BJ (cell line): Measurements from ENCODE around the gene PEDS1. TPM values are rescaled to one million over a fixed set of nuclear protein-coding genes. Genes with fewer than 3 reads are reported as not detected.

Source experiments
- CTCF ChIA-PET: fragments of 350-600 bp; formaldehyde crosslinking; extraction: SDS; loops from one replicate; lab custom pipeline; 2021; ENCODE audit warnings: antibody characterized with exemption, inconsistent platforms; lab: Yijun Ruan, JAX
- POLR2A ChIA-PET: fragments of 300-600 bp; sonication (Branson Sonifier 250); formaldehyde crosslinking; extraction: SDS; loops from one replicate; lab custom pipeline; 2021; ENCODE audit warnings: antibody characterized with exemption; lab: Charles Lee
- DNase-seq: peaks from one replicate; pipeline ENCODE4 v3.0.0-alpha.2; 2011; ENCODE audit warnings: low read depth
- H3K27me3 ChIP-seq: 2 replicates; pipeline ENCODE4 v1.6.0; 2011; ENCODE audit warnings: low read length; ENCODE audit not compliant: control insufficient read depth, insufficient read depth
- H3K36me3 ChIP-seq: 2 replicates; pipeline ENCODE4 v1.5.1; 2011; ENCODE audit warnings: low read length; ENCODE audit not compliant: control insufficient read depth, insufficient read depth
- H3K4me3 ChIP-seq: 2 replicates; pipeline ENCODE4 v1.5.1; 2011; ENCODE audit warnings: low read depth, mild to moderate bottlenecking, control low read depth, low read length
- polyA plus RNA-seq: library from polyadenylated mRNA; depleted of rRNA; stranded (reverse); fragments of >200 nt; gene quantifications from 2 replicates; pipeline ENCODE4 v1.2.3, GENCODE V29; 2011
- TF ChIP-seq, protein P1 (sequence below): IDR thresholded peaks from 2 replicates; pipeline ENCODE4 v1.5.1; 2011; ENCODE audit warnings: low read depth, mild to moderate bottlenecking, control low read depth, inconsistent platforms, low read length, moderate library complexity; ENCODE audit not compliant: insufficient read depth

Gene PEDS1
- polyA plus RNA-seq, 1 experiment: 52.3 TPM

DNA sequence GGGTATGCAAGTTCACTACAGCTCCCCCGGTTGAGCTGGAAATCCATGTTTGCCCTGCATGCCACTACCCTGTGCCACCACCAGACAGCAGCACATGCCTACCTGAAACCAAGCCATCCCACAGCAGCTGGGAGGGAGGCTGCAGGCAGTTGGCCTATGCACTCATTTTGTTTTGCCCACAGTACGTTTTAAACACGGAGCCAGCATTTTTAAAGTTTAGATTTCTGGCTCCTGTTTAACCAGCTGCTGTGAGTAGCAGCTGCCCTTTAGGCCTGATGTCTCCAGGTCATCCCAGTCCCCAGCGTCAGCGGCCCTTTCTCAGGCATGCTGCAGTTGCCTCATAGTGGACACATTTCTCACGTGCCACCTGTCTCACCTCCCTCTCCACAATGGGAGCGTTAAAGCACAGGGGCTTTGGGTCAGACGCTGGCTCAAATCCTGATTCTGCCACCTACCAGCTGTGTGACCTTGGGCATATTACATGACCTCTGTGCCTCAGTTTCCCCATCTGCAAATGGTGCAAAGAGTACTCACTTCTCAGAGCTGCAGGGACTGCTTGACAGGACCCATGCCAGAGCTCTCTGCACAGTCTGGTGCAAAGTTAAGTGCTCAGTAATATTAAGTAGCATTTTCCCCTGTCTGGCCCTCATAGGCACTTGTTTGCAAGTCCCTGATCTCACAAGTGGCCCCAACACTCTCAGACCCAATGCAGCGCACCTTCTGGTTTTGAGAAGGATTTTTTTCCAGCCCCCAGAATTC is 32.4 kb downstream of the PEDS1 start:
- CTCF ChIA-PET: interaction anchor here (0.5 to 9.1 kb wide), 20 partner anchors 9 to 472 kb away, joined by 3 to 169 read pairs (median 4); no protein-coding TSS in a partner anchor
- DNase-seq: no peak
- Histone ChIP-seq H3K27me3 (no peaks in the 10 kb centered on the region), H3K4me3 (no peak overlapping the region), H3K36me3 (peaks cover 10% of the 10 kb centered on the region)
- POLR2A ChIA-PET: no interaction called here
- TF ChIP-seq, protein P1, sequence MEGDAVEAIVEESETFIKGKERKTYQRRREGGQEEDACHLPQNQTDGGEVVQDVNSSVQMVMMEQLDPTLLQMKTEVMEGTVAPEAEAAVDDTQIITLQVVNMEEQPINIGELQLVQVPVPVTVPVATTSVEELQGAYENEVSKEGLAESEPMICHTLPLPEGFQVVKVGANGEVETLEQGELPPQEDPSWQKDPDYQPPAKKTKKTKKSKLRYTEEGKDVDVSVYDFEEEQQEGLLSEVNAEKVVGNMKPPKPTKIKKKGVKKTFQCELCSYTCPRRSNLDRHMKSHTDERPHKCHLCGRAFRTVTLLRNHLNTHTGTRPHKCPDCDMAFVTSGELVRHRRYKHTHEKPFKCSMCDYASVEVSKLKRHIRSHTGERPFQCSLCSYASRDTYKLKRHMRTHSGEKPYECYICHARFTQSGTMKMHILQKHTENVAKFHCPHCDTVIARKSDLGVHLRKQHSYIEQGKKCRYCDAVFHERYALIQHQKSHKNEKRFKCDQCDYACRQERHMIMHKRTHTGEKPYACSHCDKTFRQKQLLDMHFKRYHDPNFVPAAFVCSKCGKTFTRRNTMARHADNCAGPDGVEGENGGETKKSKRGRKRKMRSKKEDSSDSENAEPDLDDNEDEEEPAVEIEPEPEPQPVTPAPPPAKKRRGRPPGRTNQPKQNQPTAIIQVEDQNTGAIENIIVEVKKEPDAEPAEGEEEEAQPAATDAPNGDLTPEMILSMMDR: peak; percentile 73

DNA sequence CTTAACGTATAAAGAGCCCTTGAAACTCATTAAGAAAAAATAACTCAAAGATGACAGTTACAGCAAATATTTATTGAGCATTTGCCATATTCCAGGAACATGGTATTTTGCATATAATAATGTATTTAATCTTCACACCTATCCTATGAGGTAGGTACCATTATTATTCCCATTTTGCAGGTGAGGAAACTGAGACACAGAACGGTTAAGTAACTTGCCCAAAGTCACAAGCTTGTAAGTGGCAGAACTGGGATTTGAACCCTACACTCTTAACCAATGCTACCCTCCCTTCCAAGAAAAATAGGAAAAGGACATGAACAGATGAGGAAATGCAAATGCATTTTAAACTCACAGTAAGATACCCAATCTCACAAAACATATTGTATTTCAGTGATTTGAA is 35.3 kb downstream of the PEDS1 start:
- TF ChIP-seq, protein P1: no peak
- no peaks in the 10 kb centered on the region for H3K36me3 ChIP-seq
- no peaks in the 10 kb centered on the region for H3K27me3 ChIP-seq
- DNase-seq: no peak
- ChIA-PET POLR2A (interaction anchor here (0.6 kb wide), 1 partner anchor 48 kb away, joined by 4 read pairs; no protein-coding TSS in a partner anchor), CTCF (interaction anchor here (0.8 to 9.1 kb wide), 2 partner anchors 51 to 139 kb away, joined by 3 to 169 read pairs; no protein-coding TSS in a partner anchor)
- no peak overlapping the region for H3K4me3 ChIP-seq

- ChIA-PET CTCF (interaction anchor here (0.8 to 9.1 kb wide), 3 partner anchors 17 to 137 kb away, joined by 4 to 169 read pairs (median 6); no protein-coding TSS in a partner anchor), POLR2A (no interaction called here)
- no peaks in the 10 kb centered on the region for H3K27me3 ChIP-seq
- peak overlapping the region; percentile 17 for H3K4me3 ChIP-seq
- no peak for DNase-seq
- no peaks in the 10 kb centered on the region for H3K36me3 ChIP-seq
- TF ChIP-seq, protein P1: no peak
Measured at GRCh38 chr20:50116368-50116999, 37.0 kb downstream of the PEDS1 start.

DNA sequence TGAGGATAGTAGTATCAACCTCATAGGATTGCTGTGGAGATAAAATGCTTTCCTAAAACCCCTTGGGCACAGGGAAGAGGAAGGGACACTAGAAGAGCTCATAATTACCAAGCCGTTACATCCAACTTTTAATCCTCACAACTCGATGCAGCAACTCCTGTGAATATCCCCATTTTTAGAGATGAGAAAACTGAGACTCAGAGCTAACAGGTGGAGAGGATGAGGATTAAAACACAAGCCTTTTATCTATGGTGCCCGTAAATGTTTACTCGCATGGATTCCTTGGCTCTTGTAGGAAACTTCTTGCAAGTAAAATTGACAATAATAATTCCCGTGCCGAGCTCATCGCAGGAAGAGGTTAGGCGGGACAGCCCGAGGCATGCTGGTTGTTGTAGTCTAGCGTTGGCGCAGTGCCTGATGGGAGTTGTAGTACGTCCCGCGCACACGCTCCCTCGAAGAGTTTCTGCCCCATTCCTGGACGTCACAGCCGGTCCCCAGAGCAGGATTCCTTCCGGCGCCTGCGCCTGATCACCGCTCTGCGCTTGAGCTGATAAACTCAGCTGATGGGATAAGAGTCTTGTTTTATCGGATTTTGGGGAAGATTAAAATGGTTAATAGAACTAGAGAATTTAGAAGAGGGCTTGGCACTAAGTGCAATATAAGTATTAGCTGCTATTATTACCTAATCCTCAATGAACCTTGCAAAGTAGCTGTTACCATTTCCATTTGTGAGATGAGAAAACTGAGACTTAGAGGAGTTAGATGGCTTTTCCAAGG is 37.7 kb downstream of the PEDS1 start:
- no peaks in the 10 kb centered on the region for H3K27me3 ChIP-seq
- TF ChIP-seq, protein P1: no peak
- POLR2A ChIA-PET: interaction anchor here (0.7 kb wide), 1 partner anchor 332 kb away, joined by 4 read pairs; no protein-coding TSS in a partner anchor

More for the DNA sequence above, 37.7 kb downstream of the PEDS1 start:
- Histone ChIP-seq H3K4me3 (peak overlapping the region; percentile 47), H3K36me3 (no peaks in the 10 kb centered on the region)
- peak; percentile 82 for DNase-seq
- CTCF ChIA-PET: interaction anchor here (0.8 to 9.1 kb wide), 5 partner anchors 18 to 136 kb away, joined by 3 to 169 read pairs (median 5); no protein-coding TSS in a partner anchor
